Measurements from ENCODE around the gene OR52A1. TPM values are rescaled to one million over a fixed set of nuclear protein-coding genes. Genes with fewer than 3 reads are reported as not detected.
"Not testable (repeated sequence)": the region's sequence is repeated elsewhere in the genome, so short reads cannot be mapped to it uniquely, and the experiment has no call there.

OR52A1 gene
- total and polyA plus RNA-seq, 3 experiments from 2014 or later = not detected

GRCh38 chr11:5153574-5154431 is 754 bp downstream of the OR52A1 start:
- no peaks in the 10 kb centered on the region for H3K9me3 ChIP-seq (ENCODE audit: low read length)
- CTCF ChIA-PET = no interaction called here
- H3K36me3 Mint-ChIP-seq = no peaks in the 10 kb centered on the region
- no peaks in the 10 kb centered on the region for H3K36me3 ChIP-seq (ENCODE audit: insufficient read depth, low read length)
- no peak overlapping the region for H3K4me3 ChIP-seq (ENCODE audit: low read length)
- no peaks in the 10 kb centered on the region for H3K27me3 ChIP-seq (ENCODE audit: insufficient read depth, low read length, poor library complexity, severe bottlenecking)
- no peak overlapping the region for H3K27ac Mint-ChIP-seq
- no peaks in the 10 kb centered on the region for H3K4me1 Mint-ChIP-seq
- no peaks in the 10 kb centered on the region for H3K4me1 ChIP-seq (ENCODE audit: insufficient read depth, low read length)
- no peak overlapping the region for H3K27ac ChIP-seq (ENCODE audit: low read depth, low read length)
- H3K9me3 Mint-ChIP-seq = peaks cover 0 to 10% (median 0%) of the 10 kb centered on the region in 5 donors
- DNase-seq = no peak
- POLR2A ChIA-PET = no interaction called here
- no peaks in the 10 kb centered on the region for H3K27me3 Mint-ChIP-seq
- H3K4me3 Mint-ChIP-seq = no peak overlapping the region

- Mint-ChIP-seq H3K27me3 (no peaks in the 10 kb centered on the region), H3K36me3 (no peaks in the 10 kb centered on the region), H3K9me3 (no peaks in the 10 kb centered on the region), H3K4me1 (no peaks in the 10 kb centered on the region), H3K27ac (no peak overlapping the region), H3K4me3 (no peak overlapping the region)
- ChIA-PET POLR2A (no interaction called here), CTCF (no interaction called here)
- no peaks in the 10 kb centered on the region for H3K27me3 ChIP-seq (ENCODE audit: insufficient read depth, low read length, poor library complexity, severe bottlenecking)
- H3K4me1 ChIP-seq (ENCODE audit: insufficient read depth, low read length) = no peaks in the 10 kb centered on the region
- H3K27ac ChIP-seq (ENCODE audit: low read depth, low read length) = no peak overlapping the region
- no peak for DNase-seq
- H3K9me3 ChIP-seq (ENCODE audit: low read length) = no peaks in the 10 kb centered on the region
- H3K36me3 ChIP-seq (ENCODE audit: insufficient read depth, low read length) = no peaks in the 10 kb centered on the region
- H3K4me3 ChIP-seq (ENCODE audit: low read length) = no peak overlapping the region
Observed at GRCh38 chr11:5151713-5152153, 2.8 kb downstream of the OR52A1 start.

GRCh38 chr11:5144206-5144605 is 10.4 kb downstream of the OR52A1 start:
- DNase-seq; H3K36me3 ChIP-seq (ENCODE audit: insufficient read depth, low read length); POLR2A ChIA-PET; H3K9me3 Mint-ChIP-seq; H3K27ac Mint-ChIP-seq; H3K4me3 Mint-ChIP-seq; H3K9me3 ChIP-seq (ENCODE audit: low read length); H3K36me3 Mint-ChIP-seq; H3K4me3 ChIP-seq (ENCODE audit: low read length); H3K27me3 ChIP-seq (ENCODE audit: insufficient read depth, low read length, poor library complexity, severe bottlenecking); H3K27ac ChIP-seq (ENCODE audit: low read depth, low read length); H3K4me1 ChIP-seq (ENCODE audit: insufficient read depth, low read length); CTCF ChIA-PET; H3K27me3 Mint-ChIP-seq; H3K4me1 Mint-ChIP-seq: not testable (repeated sequence)

GRCh38 chr11:5137996-5138395 is 16.6 kb downstream of the OR52A1 start, which contains the start of gene OR52A5:
TSS of gene OR52A5 (minus strand) at chr11:5138356. CDS start at chr11:5132642, 5,714 bp downstream.
- H3K27me3 ChIP-seq (ENCODE audit: insufficient read depth, low read length, poor library complexity, severe bottlenecking) = no peaks in the 10 kb centered on the region
- H3K4me1 ChIP-seq (ENCODE audit: insufficient read depth, low read length) = no peaks in the 10 kb centered on the region
- H3K36me3 ChIP-seq (ENCODE audit: insufficient read depth, low read length) = no peaks in the 10 kb centered on the region
- H3K4me3 Mint-ChIP-seq = no peak within 1 kb of the TSS
- DNase-seq = no peak
- ChIA-PET CTCF (no interaction called here), POLR2A (no interaction called here)
- no peak within 1 kb of the TSS for H3K27ac Mint-ChIP-seq
- no peaks in the 10 kb centered on the region for H3K9me3 Mint-ChIP-seq
- no peaks in the 10 kb centered on the region for H3K4me1 Mint-ChIP-seq
- H3K9me3 ChIP-seq (ENCODE audit: low read length) = no peaks in the 10 kb centered on the region
- H3K27me3 Mint-ChIP-seq = peaks cover 0 to 2% of the 10 kb centered on the region in 2 donors
- no peak within 1 kb of the TSS for H3K4me3 ChIP-seq (ENCODE audit: low read length)
- H3K36me3 Mint-ChIP-seq = no peaks in the 10 kb centered on the region
- H3K27ac ChIP-seq (ENCODE audit: low read depth, low read length) = no peak within 1 kb of the TSS

GRCh38 chr11:5137014-5137413 is 17.5 kb downstream of the OR52A1 start:
- H3K9me3 Mint-ChIP-seq = no peaks in the 10 kb centered on the region
- Histone ChIP-seq H3K27ac (ENCODE audit: low read depth, low read length) (no peak overlapping the region), H3K36me3 (ENCODE audit: insufficient read depth, low read length) (no peaks in the 10 kb centered on the region), H3K9me3 (ENCODE audit: low read length) (no peaks in the 10 kb centered on the region), H3K4me3 (ENCODE audit: low read length) (no peak overlapping the region), H3K27me3 (ENCODE audit: insufficient read depth, low read length, poor library complexity, severe bottlenecking) (no peaks in the 10 kb centered on the region), H3K4me1 (ENCODE audit: insufficient read depth, low read length) (no peaks in the 10 kb centered on the region)
- no peaks in the 10 kb centered on the region for H3K36me3 Mint-ChIP-seq
- DNase-seq = no peak
- H3K27ac Mint-ChIP-seq = no peak overlapping the region
- ChIA-PET CTCF (no interaction called here), POLR2A (no interaction called here)
- no peak overlapping the region for H3K4me3 Mint-ChIP-seq
- no peaks in the 10 kb centered on the region for H3K4me1 Mint-ChIP-seq
- H3K27me3 Mint-ChIP-seq = peaks cover 0 to 2% of the 10 kb centered on the region in 2 donors

GRCh38 chr11:5136261-5136660 is 18.3 kb downstream of the OR52A1 start:
- no peak overlapping the region for H3K27ac Mint-ChIP-seq

GRCh38 chr11:5131584-5132335 is 22.8 kb downstream of the OR52A1 start:
- no peaks in the 10 kb centered on the region for H3K36me3 Mint-ChIP-seq
- Histone ChIP-seq H3K27ac (ENCODE audit: low read depth, low read length) (no peak overlapping the region), H3K9me3 (ENCODE audit: low read length) (no peaks in the 10 kb centered on the region), H3K4me1 (ENCODE audit: insufficient read depth, low read length) (no peaks in the 10 kb centered on the region), H3K36me3 (ENCODE audit: insufficient read depth, low read length) (no peaks in the 10 kb centered on the region), H3K4me3 (ENCODE audit: low read length) (no peak overlapping the region), H3K27me3 (ENCODE audit: insufficient read depth, low read length, poor library complexity, severe bottlenecking) (no peaks in the 10 kb centered on the region)
- CTCF ChIA-PET = no interaction called here
- POLR2A ChIA-PET = no interaction called here
- DNase-seq = no peak
- no peak overlapping the region for H3K27ac Mint-ChIP-seq
- H3K4me3 Mint-ChIP-seq = no peak overlapping the region
- no peaks in the 10 kb centered on the region for H3K4me1 Mint-ChIP-seq
- peaks cover 0 to 2% of the 10 kb centered on the region in 2 donors for H3K27me3 Mint-ChIP-seq
- no peaks in the 10 kb centered on the region for H3K9me3 Mint-ChIP-seq

More at GRCh38 chr11:5136261-5136660, 18.3 kb downstream of the OR52A1 start:
- no peaks in the 10 kb centered on the region for H3K9me3 ChIP-seq (ENCODE audit: low read length)
- H3K27ac ChIP-seq (ENCODE audit: low read depth, low read length) = no peak overlapping the region
- Mint-ChIP-seq H3K36me3 (no peaks in the 10 kb centered on the region), H3K4me3 (no peak overlapping the region), H3K4me1 (no peaks in the 10 kb centered on the region), H3K27me3 (peaks cover 0 to 2% of the 10 kb centered on the region in 2 donors), H3K9me3 (no peaks in the 10 kb centered on the region)
- no peak overlapping the region for H3K4me3 ChIP-seq (ENCODE audit: low read length)
- ChIA-PET CTCF (no interaction called here), POLR2A (no interaction called here)
- no peaks in the 10 kb centered on the region for H3K4me1 ChIP-seq (ENCODE audit: insufficient read depth, low read length)
- H3K27me3 ChIP-seq (ENCODE audit: insufficient read depth, low read length, poor library complexity, severe bottlenecking) = no peaks in the 10 kb centered on the region
- DNase-seq = no peak
- no peaks in the 10 kb centered on the region for H3K36me3 ChIP-seq (ENCODE audit: insufficient read depth, low read length)

GRCh38 chr11:5129457-5129877 is 25.1 kb downstream of the OR52A1 start:
- no peaks in the 10 kb centered on the region for H3K27me3 ChIP-seq (ENCODE audit: insufficient read depth, low read length, poor library complexity, severe bottlenecking)
- H3K27me3 Mint-ChIP-seq = peaks cover 0 to 2% of the 10 kb centered on the region in 2 donors
- H3K9me3 Mint-ChIP-seq = no peaks in the 10 kb centered on the region
- POLR2A ChIA-PET = no interaction called here
- no peaks in the 10 kb centered on the region for H3K36me3 ChIP-seq (ENCODE audit: insufficient read depth, low read length)
- no peaks in the 10 kb centered on the region for H3K4me1 ChIP-seq (ENCODE audit: insufficient read depth, low read length)
- no peaks in the 10 kb centered on the region for H3K9me3 ChIP-seq (ENCODE audit: low read length)
- no peak overlapping the region for H3K4me3 Mint-ChIP-seq
- no peak overlapping the region for H3K27ac Mint-ChIP-seq
- CTCF ChIA-PET = no interaction called here
- peak overlapping the region; percentile 14 for H3K27ac ChIP-seq (ENCODE audit: low read depth, low read length)
- H3K4me3 ChIP-seq (ENCODE audit: low read length) = no peak overlapping the region
- H3K4me1 Mint-ChIP-seq = no peaks in the 10 kb centered on the region
- DNase-seq = no peak
- no peaks in the 10 kb centered on the region for H3K36me3 Mint-ChIP-seq
